ENCODE data around the gene MLLT3. TPM values are rescaled to one million over a fixed set of nuclear protein-coding genes. Genes with fewer than 3 reads are reported as not detected.
"Not testable (repeated sequence)": the region's sequence is repeated elsewhere in the genome, so short reads cannot be mapped to it uniquely, and the experiment has no call there.

Gene MLLT3
- total RNA-seq, 1 experiment from 2014 or later, result 37.6 TPM

DNA sequence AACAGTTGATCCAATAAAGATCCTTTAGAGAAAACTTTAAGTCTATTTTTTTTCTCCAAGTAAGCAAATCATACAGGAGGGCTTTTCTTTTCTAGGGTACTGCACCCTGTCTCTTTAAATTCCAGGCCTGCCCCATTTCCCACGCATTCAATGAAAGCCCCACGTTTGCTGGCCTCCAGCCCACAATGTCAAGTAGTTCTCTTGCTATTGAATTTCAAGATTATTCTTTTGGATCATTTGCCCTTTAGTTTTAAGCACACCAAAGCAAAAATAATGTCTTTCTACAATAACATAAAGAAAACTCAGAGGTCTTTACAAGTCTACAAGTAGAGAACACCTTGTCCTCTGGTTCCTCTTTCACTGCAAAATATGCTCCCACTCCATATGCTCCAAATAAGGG, 15.6 kb downstream of the MLLT3 start:
- DNase-seq (ENCODE audit: low read depth), result no peak
- in situ Hi-C loops (cut with HindIII; ENCODE audit: low pct_unique_long_range_greater_than_20kb, low sequenced_read_pairs), result no loop called here

- DNase-seq (ENCODE audit: low read depth), result no peak
- in situ Hi-C loops (cut with HindIII; ENCODE audit: low pct_unique_long_range_greater_than_20kb, low sequenced_read_pairs), result no loop called here
Observed at GRCh38 chr9:20604562-20604961, 17.7 kb downstream of the MLLT3 start.

GRCh38 chr9:20603524-20604268, 18.6 kb downstream of the MLLT3 start:
- DNase-seq (ENCODE audit: low read depth), result no peak
- in situ Hi-C loops (cut with HindIII; ENCODE audit: low pct_unique_long_range_greater_than_20kb, low sequenced_read_pairs), result no loop called here

DNA sequence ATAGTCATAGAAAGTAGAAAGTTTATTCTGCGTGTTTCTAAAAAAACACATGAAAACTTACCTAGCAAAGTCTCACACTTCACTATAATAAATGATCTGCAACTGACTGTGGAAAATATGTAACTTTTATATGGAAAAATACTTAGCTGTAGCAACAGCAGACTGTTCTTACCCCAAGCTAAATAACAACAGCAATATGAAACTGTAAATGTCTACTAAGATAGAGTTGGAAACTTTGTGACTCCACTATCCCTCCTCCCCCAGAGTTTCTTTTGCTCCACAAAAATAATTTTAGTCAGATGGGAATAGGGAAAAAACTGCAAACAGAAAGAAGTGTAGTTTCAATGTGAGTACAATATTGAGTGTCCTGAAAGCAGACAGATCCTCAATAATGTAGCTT, 21.0 kb downstream of the MLLT3 start:
- in situ Hi-C loops (cut with HindIII; ENCODE audit: low pct_unique_long_range_greater_than_20kb, low sequenced_read_pairs), result no loop called here
- DNase-seq (ENCODE audit: low read depth), result no peak

- in situ Hi-C loops (cut with HindIII; ENCODE audit: low pct_unique_long_range_greater_than_20kb, low sequenced_read_pairs), result no loop called here
- DNase-seq (ENCODE audit: low read depth), result no peak
Observed at GRCh38 chr9:20599195-20599594, 23.1 kb downstream of the MLLT3 start.

GRCh38 chr9:20598367-20598766, 23.9 kb downstream of the MLLT3 start:
- DNase-seq (ENCODE audit: low read depth), result no peak

GRCh38 chr9:20597862-20598261, 24.4 kb downstream of the MLLT3 start:
- in situ Hi-C loops (cut with HindIII; ENCODE audit: low pct_unique_long_range_greater_than_20kb, low sequenced_read_pairs), result no loop called here
- DNase-seq (ENCODE audit: low read depth), result no peak

More at GRCh38 chr9:20598367-20598766, 23.9 kb downstream of the MLLT3 start:
- in situ Hi-C loops (cut with HindIII; ENCODE audit: low pct_unique_long_range_greater_than_20kb, low sequenced_read_pairs), result no loop called here

DNA sequence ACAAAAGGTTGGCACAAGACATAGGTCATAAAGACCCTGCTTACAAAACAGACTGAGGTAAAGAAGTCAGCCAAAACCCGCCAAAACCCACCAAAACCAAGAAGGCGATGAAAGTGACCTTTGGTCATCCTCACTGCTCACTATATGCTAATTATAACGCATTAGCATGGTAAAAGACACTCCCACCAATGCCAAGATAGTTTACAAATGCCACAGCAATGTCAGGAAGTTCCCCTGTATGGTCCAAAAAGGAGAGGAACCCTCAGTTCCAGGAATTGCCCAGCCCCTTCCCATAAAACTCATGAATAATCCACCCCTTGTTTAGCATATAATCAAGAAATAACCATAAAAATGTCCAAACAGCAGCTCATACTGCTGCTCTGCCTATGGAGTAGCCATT, 27.7 kb downstream of the MLLT3 start:
- in situ Hi-C loops (cut with HindIII; ENCODE audit: low pct_unique_long_range_greater_than_20kb, low sequenced_read_pairs), result no loop called here
- DNase-seq (ENCODE audit: low read depth), result no peak

- peak; percentile 43 for DNase-seq (ENCODE audit: low read depth)
- in situ Hi-C loops (cut with HindIII; ENCODE audit: low pct_unique_long_range_greater_than_20kb, low sequenced_read_pairs), result no loop called here
Observed at GRCh38 chr9:20593537-20593936, 28.8 kb downstream of the MLLT3 start.

- in situ Hi-C loops (cut with HindIII; ENCODE audit: low pct_unique_long_range_greater_than_20kb, low sequenced_read_pairs), result no loop called here
- no peak for DNase-seq (ENCODE audit: low read depth)
Observed at GRCh38 chr9:20593105-20593504, 29.2 kb downstream of the MLLT3 start.

DNA sequence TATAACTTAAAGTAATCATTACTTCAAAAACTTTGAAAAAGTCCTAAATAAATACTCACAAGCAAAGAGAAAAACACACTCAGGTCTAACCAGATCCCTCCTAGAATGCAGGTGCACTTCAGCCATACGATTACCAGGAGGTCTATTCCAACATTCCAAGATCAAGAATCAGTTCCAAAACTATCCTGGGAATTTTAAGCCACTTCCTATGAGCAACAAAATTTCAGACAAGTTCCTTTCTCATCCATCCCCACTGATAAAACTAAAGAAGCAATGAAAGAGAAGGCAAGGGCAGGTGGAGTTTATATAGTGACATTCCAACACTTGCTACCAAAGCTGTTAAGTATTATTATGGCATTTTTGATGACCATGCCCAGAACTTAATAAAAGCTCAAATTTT, 29.6 kb downstream of the MLLT3 start:
- no peak for DNase-seq (ENCODE audit: low read depth)
- in situ Hi-C loops (cut with HindIII; ENCODE audit: low pct_unique_long_range_greater_than_20kb, low sequenced_read_pairs), result no loop called here

DNA sequence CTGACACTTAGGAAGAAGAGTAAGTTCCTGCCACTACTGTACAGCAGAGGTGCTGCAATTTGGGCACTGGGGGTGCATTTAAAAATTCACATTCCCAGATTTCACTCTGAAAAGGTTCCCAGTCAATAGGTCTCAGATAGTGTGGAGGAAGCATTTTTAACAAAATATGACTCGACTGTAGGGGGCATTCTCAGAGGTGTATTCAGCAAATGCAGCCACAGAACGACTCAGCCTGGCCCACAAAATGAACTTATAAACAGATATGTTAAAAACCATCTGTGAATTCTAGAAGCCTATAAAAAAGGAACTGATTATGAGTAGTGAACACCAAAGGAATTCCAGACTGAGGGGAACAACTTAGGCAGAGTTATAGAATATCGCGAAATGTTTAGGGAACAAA, 31.1 kb downstream of the MLLT3 start:
- DNase-seq (ENCODE audit: low read depth), result no peak
- in situ Hi-C loops (cut with HindIII; ENCODE audit: low pct_unique_long_range_greater_than_20kb, low sequenced_read_pairs), result no loop called here

DNA sequence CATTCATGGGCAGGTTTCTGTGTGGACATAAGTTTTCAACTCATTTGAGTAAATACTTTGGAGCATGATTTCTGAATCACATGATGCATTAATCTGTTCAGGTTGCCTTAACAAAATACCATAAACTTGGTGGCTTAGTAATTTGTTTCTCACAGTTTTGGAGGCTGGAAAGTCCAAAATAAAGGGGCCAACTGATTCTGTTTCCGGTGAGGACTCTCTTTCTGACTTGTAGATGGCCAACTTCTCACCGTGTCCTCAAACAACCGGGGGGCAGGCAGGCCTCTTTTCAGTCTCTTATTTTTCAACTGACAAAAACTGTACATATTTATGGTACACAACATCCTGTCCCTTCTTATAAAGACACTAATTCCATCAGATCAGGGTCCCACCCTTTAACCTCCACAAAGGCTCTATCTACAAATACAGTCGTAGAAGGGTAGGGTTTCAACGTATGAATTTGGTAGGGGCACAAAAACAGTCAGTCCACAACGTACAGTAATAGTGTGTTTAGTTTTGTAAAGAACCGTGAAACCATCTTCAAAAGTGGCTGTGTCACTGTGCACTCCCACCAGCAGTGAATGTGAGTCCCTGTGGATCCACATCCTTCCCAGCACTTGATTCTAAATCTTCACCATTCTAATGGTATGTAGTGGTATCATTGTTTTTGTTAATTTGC, 37.2 kb downstream of the MLLT3 start:
- in situ Hi-C loops (cut with HindIII; ENCODE audit: low pct_unique_long_range_greater_than_20kb, low sequenced_read_pairs), result no loop called here
- no peak for DNase-seq (ENCODE audit: low read depth)

GRCh38 chr9:20583088-20583487, 39.2 kb downstream of the MLLT3 start:
- DNase-seq (ENCODE audit: low read depth); in situ Hi-C loops (cut with HindIII; ENCODE audit: low pct_unique_long_range_greater_than_20kb, low sequenced_read_pairs): not testable (repeated sequence)

DNA sequence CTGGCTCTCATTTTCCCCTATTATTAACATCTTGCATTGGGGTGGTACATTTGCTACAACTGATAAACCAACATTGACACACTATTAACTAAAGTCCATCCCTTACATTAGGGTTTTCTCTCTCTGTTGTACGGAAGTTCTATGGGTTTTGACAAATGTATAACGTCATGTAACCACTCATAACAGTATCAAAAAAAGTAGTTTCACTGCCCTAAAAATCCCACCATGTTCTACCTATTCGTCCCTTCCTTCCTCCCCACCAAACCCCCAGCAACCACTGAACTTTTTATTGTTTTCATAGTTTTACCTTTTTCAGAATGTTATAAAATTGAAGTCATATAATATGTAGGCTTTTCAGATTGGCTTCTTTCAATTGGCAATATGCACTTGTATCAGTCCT, 40.1 kb downstream of the MLLT3 start:
- in situ Hi-C loops (cut with HindIII; ENCODE audit: low pct_unique_long_range_greater_than_20kb, low sequenced_read_pairs), result no loop called here
- no peak for DNase-seq (ENCODE audit: low read depth)

DNA sequence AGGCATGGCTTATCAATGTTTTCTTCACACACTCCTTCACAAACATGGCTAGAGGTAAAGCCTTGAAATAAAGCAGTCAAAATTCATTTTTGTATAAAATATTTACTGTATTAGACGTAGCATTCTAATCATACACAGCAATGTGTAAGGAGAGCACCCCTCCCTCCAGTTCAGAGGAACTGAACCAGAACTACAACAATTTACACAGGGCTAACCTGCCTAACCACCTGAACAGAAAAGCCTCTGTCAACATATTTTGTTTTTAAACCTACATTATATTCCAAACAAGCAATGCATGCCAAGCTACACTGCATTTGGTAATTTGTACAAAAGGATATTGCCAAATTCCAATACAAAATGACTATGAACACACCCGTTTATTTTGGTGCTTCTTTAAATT, 41.6 kb downstream of the MLLT3 start:
- in situ Hi-C loops (cut with HindIII; ENCODE audit: low pct_unique_long_range_greater_than_20kb, low sequenced_read_pairs), result no loop called here
- no peak for DNase-seq (ENCODE audit: low read depth)

DNA sequence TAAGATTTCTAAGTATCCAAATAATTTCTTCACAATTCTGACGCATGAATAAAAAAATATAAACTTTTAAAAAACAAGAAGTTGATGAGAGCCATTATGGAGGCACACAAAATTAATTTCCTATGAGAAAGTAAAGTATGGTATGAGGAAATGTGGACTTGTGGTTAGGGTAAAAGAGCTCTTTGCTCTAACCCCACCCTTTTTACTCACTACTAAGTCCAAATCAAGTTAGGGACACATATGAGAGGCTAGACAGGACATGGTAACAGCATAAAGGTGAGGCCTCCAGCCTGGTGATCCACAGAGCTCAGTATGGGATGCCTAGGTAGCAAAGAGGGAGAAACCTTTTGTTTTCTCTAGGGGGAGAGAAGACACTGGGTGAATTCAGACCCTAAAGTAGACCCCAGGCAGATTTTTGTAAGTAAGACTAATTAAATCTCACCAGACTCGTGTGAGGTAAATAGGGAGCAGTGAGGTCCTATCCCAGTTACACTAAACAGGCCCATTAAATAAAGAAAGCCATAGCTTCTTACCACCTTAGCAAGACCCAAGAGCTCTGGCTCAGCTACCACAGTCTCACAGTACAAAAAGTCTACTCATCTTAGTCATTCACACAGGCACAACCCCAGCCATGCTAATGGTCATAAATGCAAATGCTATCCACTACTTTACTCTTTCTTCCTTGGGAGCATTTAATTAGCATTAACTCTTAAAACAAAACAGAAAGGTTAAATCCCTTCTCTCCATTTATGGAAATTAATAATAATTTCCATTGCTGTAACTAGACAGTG, 42.6 kb downstream of the MLLT3 start:
- in situ Hi-C loops (cut with HindIII; ENCODE audit: low pct_unique_long_range_greater_than_20kb, low sequenced_read_pairs), result no loop called here
- DNase-seq (ENCODE audit: low read depth), result no peak

DNA sequence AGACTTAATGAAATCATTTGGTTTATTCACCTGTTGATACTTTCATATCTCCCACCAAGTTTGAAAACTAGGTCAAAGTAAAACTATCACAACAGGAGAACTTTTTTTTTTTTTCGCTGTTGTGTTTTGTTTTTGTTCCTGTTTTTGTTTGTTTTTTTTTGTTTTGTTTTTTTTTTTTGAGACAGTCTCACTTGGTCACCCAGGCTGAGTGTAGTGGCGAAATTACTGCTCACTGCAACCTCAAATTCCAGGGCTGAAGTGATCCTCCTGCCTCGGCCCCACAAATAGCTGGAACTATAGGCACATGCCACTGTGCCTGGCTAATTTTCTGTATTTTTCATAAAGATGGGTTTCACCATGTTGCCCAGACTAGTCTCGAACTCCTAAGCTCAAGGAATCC, 49.3 kb downstream of the MLLT3 start:
- in situ Hi-C loops (cut with HindIII; ENCODE audit: low pct_unique_long_range_greater_than_20kb, low sequenced_read_pairs), result no loop called here
- no peak for DNase-seq (ENCODE audit: low read depth)

DNA sequence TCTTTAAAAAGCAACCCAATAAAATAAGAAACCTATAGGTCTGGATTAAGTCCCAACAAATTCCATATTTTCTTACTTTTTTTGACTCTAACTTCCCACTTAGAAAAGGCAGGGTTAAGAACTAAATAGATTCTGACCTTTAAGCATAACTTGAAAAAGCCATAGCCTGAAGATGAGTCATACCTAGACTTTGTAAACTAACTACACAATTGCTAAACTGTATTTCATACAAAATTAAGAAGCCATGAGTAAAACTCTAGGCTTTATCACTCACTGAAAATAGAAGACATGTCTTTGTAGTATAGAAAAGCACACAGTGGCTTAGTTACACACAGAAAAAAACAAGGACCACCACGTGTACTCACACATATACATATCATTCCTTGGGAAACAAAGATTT, 51.5 kb downstream of the MLLT3 start:
- no peak for DNase-seq (ENCODE audit: low read depth)

More for the DNA sequence above, 51.5 kb downstream of the MLLT3 start:
- in situ Hi-C loops (cut with HindIII; ENCODE audit: low pct_unique_long_range_greater_than_20kb, low sequenced_read_pairs), result no loop called here
